ENCODE results near the gene HCN3.

- no peak for TF ChIP-seq ZNF629 (tag by site-specific recombination; IDR thresholded peaks at IDR 0.05)
- TF ChIP-seq ZSCAN30 (tag by site-specific recombination; IDR thresholded peaks at IDR 0.05) = no peak
- no peak for TF ChIP-seq ZNF302 (tag by site-specific recombination; IDR thresholded peaks at IDR 0.05; ENCODE audit: low read depth)
- TF ChIP-seq ZNF704 (tag by site-specific recombination; IDR thresholded peaks at IDR 0.05) = no peak
Measured at GRCh38 chr1:155295183-155295941, 18.1 kb downstream of the HCN3 start.

Measured in HEK293 (cell line).